NCI-H128 (cell line): ENCODE data around the gene RADIL.

Source experiments
- DNase-seq: peaks from one replicate; lab custom pipeline; 2025; ENCODE audit not compliant: unreplicated experiment; lab: John Stamatoyannopoulos, UW

RADIL gene

GRCh38 chr7:4779118-4779517 is 104.4 kb downstream of the RADIL start:
- no peak for DNase-seq

DNA sequence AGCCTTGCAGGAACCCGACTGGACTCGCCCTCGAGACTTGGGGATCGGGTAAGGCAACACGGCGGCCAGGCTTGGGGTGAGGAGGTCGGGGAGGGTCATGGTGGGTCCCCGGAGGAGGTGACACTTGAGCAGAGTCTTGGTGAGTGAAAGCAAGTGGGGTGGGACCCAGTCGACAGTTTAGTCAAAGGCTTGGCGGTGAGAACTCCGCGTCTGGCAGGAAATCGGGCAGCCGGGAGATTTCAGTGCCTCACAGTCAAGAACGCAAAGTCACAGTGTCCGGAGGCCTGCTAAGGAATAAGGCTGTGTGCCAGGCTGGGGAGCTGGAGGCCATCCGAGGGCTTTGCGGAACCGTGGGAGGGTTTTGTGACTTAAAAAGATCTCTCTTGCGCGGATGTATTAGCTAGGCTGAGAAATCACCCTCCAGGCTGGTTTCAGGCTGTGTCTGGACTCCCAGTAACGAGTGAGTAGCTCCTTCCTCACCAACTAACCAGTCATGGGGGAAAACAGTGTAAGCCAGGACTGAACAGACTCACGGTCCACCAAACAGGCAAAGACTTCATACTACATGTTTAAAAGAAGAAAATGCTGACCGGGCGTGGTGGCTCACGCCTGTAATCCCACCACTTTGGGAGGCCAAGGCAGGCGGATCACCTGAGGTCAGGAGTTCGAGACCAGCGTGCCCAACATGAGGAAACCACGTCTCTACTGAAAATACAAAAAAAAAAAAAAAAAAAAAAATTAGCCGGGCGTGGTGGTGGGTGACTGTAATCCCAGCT is 107.5 kb downstream of the RADIL start:
- DNase-seq = no peak

DNA sequence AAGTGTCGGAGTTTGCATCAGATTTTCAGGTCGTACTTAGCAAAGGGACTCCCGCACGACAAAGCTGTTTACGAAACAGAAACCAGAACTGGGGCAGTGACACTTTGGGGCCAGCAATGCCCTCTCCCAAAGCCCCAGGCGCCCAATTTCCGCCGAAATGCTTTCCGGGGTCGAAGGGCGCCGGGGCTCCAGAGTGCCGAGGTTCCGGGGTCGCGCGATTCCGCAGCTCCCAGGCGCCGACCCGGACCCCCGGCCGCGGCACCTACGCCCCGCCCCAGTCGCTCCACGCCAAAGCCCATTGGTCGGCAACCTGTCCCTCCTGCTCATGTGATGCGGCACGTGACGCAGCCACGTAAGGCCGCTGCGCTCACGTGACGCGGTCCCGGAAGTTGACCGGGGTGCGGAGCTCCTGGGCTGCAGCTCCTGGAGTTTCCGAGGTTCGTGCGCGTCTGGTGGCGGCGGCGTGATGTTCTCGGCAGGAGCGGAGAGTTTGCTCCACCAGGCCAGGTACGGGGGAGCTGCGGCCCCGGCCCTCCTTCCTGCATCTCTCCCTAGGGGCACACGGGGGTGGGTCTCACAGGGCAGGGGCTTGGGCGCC is 108.2 kb downstream of the RADIL start, which contains the start of gene AP5Z1:
Gene AP5Z1 (plus strand): TSS at position 374 of the 598 bp plus-strand sequence. CDS start 93 bp downstream, at position 467.
- peak; percentile 68 for DNase-seq

- no peak for DNase-seq
Observed at GRCh38 chr7:4774658-4775249, 108.8 kb downstream of the RADIL start.

- no peak for DNase-seq
Observed at GRCh38 chr7:4774007-4774406, 109.5 kb downstream of the RADIL start.

GRCh38 chr7:4772306-4772705 is 111.2 kb downstream of the RADIL start:
- no peak for DNase-seq

DNA sequence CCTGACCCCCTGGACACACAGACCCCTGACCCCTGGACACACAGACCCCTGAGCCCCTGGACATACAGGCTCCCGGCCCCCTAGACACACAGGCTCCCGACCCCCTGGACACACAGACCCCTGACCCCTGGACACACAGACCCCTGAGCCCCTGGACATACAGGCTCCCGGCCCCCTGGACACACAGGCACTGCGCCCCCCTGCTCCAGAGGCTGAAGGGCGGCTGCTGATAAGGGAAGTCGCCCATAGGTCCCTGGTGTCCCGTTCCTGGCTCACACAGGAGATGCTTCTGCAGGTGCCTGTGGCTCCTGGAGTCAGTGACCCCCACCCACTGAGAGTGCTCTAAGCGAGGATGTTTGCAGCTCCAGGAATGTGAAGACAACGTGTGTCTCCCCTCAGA is 111.8 kb downstream of the RADIL start:
- no peak for DNase-seq

DNA sequence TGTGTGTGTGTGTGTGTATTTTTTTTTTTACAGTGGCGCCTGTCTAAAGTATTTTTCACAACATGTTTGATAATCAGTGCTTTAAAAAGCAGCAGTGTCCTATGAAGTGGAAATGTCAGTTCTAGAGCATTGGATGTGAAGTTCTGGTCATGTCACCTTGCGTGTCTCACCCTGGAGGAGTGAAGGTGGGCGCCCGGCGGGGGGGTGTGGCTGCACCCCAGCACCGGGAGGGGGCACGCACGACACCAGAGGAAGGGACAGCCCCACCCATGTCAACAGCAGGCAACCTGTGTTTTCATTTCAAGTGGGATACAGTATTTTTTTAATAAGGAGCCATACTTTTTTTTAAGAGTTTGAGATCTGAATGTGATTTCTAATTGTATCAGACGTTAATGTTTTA is 112.6 kb downstream of the RADIL start:
- no peak for DNase-seq

- no peak for DNase-seq
Observed at GRCh38 chr7:4769761-4770160, 113.8 kb downstream of the RADIL start.

- DNase-seq = no peak
Observed at GRCh38 chr7:4768597-4769569, 114.6 kb downstream of the RADIL start.

DNA sequence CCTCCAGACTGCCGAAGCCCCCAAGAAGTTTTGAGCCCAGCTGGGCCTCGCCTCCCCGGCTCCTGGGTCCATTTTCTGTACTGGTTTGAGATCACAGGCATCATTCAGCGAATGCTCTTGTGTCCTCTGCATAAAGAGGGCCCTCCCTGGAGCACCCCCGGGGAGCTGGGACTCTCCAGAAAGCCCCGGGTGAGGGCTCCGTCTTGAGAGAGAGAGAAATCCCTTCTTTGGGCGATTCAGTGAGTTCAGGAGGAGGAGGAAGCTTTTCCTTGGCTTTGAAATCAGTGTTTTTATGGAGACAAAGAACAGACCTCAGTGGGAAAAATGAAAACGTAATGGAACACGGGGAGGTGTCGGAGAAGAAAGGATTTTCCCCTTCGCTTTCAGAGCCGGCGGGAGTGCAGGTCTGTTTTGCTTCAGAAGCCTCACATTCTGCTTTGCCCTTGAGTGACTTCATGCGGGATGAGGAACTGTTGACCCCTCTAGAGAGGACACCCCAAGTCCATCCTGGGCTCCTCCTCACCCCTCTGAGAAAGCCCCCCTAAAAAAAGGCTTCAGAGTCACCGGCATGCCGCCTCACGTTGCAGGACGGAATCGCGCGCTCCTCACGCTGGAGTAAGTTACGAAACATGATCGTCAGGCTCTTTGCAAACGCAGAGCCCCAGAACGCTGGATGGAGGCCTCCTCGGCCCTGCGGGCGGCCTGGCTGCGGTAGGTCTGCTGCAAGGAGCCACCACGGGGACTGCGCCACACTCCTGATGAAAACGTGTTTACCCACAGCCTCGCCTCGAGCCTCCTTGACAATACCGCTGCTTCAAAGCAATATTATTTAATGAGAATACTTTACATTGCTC is 116.6 kb downstream of the RADIL start:
- DNase-seq = no peak

- DNase-seq = no peak
Observed at GRCh38 chr7:4765776-4766490, 117.6 kb downstream of the RADIL start.

- no peak for DNase-seq
Observed at GRCh38 chr7:4764402-4765007, 119.0 kb downstream of the RADIL start.

- DNase-seq = no peak
Observed at GRCh38 chr7:4763794-4764185, 119.7 kb downstream of the RADIL start.

DNA sequence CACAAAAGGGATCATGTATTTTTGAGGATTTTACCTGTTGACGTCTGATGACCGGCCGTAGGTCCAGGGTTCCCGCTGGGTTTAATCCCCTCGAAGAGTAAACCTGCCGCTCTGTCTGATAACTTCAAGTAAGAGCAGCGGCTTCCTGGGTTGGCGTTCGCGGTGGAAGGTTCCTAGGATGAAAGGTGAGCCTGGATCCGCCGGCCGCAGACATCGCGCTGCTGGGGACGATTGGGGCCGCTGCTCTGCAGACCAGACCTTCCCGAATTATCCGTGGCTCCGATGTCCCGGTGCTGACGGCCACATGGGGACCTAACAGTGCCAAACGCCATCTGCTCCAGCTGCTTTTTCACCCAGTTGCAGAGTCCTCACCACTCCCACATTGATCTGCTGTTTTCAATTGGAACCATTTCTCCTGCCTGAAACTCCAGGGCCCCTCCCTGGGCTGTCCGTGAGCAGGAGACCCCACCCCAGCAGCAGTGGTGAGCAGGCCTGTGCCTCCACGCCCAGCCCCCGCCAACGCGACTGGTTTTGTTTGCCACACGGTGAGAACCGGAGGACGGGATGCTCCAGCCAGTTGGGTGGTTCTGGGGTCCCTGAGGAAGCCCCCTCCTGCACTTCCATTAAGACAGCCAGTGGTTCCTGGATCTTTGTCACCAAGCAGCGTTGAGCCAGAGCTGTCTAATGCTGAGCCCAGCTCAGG is 120.3 kb downstream of the RADIL start:
- DNase-seq = no peak

- no peak for DNase-seq
Observed at GRCh38 chr7:4762121-4763055, 121.1 kb downstream of the RADIL start.

- DNase-seq = no peak
Observed at GRCh38 chr7:4760952-4761351, 122.6 kb downstream of the RADIL start.
